Fibroblast of villous mesenchyme (primary cell): Measurements from ENCODE around the gene ARGLU1. TPM values are rescaled to one million over a fixed set of nuclear protein-coding genes. Genes with fewer than 3 reads are reported as not detected.

ENCODE experiments used
- DNase-seq: peaks from one replicate; pipeline ENCODE4 v3.0.0-alpha.2; 2010; ENCODE audit warnings: low read depth
- H3K4me3 ChIP-seq: 2 replicates; pipeline ENCODE4 v1.5.1; 2011; ENCODE audit warnings: low read depth, mild to moderate bottlenecking, low read length
- total RNA-seq: library from RNA; depleted of rRNA; stranded (reverse); fragments of >200 nt; gene quantifications from 2 replicates; pipeline ENCODE4 v1.2.3, GENCODE V29; 2012
- TF ChIP-seq, protein P1 (sequence below): IDR thresholded peaks from 2 replicates; pipeline ENCODE4 v1.5.1; 2012; ENCODE audit warnings: low read depth, mild to moderate bottlenecking, low read length; ENCODE audit not compliant: insufficient read depth

The ARGLU1 gene
- total RNA-seq, 1 donor, result 51.0 TPM

- DNase-seq, result no peak
- TF ChIP-seq, protein P1, sequence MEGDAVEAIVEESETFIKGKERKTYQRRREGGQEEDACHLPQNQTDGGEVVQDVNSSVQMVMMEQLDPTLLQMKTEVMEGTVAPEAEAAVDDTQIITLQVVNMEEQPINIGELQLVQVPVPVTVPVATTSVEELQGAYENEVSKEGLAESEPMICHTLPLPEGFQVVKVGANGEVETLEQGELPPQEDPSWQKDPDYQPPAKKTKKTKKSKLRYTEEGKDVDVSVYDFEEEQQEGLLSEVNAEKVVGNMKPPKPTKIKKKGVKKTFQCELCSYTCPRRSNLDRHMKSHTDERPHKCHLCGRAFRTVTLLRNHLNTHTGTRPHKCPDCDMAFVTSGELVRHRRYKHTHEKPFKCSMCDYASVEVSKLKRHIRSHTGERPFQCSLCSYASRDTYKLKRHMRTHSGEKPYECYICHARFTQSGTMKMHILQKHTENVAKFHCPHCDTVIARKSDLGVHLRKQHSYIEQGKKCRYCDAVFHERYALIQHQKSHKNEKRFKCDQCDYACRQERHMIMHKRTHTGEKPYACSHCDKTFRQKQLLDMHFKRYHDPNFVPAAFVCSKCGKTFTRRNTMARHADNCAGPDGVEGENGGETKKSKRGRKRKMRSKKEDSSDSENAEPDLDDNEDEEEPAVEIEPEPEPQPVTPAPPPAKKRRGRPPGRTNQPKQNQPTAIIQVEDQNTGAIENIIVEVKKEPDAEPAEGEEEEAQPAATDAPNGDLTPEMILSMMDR, result no peak
- H3K4me3 ChIP-seq, result no peak overlapping the region
Observed at GRCh38 chr13:106503272-106503671, 64.7 kb downstream of the ARGLU1 start.

GRCh38 chr13:106500445-106500844, 67.5 kb downstream of the ARGLU1 start:
- DNase-seq, result peak; percentile 67
- TF ChIP-seq, protein P1, result no peak
- no peak overlapping the region for H3K4me3 ChIP-seq

DNA sequence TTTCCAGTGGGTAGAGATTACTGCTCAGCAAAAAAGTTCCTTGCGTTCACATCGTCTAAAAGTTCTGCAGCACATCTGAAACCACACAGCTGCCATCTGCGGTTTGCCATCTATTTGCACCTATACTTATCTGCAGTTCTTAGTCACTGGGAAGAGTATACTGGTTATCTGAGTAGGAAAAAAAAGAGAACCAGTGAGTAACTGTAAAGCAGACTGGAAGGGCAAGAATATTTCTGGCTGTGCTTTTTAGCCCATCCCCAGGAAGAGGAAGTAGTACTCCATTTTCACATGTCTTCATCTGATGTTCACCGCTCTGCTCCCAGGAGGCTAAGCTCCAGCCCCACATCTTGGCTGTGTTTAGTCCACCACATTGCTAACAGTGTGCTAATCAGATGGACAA, 68.0 kb downstream of the ARGLU1 start:
- no peak overlapping the region for H3K4me3 ChIP-seq
- peak; percentile 76 for DNase-seq
- TF ChIP-seq, protein P1, result no peak

DNA sequence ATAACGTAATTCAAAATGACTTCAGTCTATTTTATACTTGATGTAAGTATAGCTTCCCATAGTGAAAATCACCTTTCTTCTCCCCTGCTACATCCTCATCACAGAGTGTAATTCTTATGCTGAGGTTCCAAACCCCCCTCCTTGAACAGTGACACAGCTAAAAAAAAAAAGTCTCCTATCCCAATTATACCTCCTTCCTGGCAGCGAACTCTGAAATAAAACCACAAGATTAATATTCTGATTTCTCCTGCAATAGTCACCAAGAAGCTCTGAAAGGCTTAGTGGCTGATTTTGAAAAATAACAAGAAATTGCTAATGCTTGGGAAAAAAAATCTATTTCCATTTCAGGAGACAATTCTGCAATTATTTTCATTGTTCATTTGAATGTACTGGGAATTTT, 68.8 kb downstream of the ARGLU1 start:
- H3K4me3 ChIP-seq, result no peak overlapping the region
- no peak for DNase-seq
- TF ChIP-seq, protein P1, result no peak

DNA sequence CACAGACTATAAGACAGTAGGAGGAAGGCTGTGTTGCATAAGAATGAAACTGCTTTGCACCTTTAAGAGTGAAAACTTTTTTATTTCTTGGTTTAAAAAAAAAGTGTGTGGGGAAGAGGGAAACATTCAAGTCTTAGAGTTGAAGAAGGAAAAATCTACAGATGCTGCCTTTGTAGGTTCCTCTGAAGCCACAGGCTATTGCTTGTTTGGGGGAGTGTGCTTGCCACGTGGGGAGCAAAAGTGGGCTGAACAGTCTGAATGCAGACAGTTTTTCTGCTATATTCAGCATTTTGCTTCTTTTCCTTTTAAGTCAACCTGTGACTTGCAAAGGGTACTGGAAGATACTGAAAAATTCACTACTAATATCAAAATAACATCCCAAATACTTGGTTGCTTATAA, 69.4 kb downstream of the ARGLU1 start:
- H3K4me3 ChIP-seq, result no peak overlapping the region
- DNase-seq, result no peak
- TF ChIP-seq, protein P1, result no peak

GRCh38 chr13:106498158-106498557, 69.8 kb downstream of the ARGLU1 start:
- DNase-seq, result no peak
- H3K4me3 ChIP-seq, result no peak overlapping the region
- TF ChIP-seq, protein P1, result no peak

- DNase-seq, result no peak
- TF ChIP-seq, protein P1, result no peak
- H3K4me3 ChIP-seq, result no peak overlapping the region
Observed at GRCh38 chr13:106497079-106497478, 70.9 kb downstream of the ARGLU1 start.
